ACHN (cell line): ENCODE results near the gene NUFIP2.
A peak's percentile ranks its signal among the peaks of the same experiment; 100 is the strongest.
"Not testable (repeated sequence)": the region's sequence is repeated elsewhere in the genome, so short reads cannot be mapped to it uniquely, and the experiment has no call there.

ENCODE experiments used
- DNase-seq: peaks from one replicate; pipeline ENCODE4 v3.0.0-alpha.2; 2015
- in situ Hi-C: cut with HindIII; loops from 2 replicates; pipeline ENCODE4 v1.10.0; 2017; ENCODE audit warnings: low sequenced_read_pairs, low pct_ligation_motif_present, low pct_unique_long_range_greater_than_20kb

Gene NUFIP2

GRCh38 chr17:29283961-29284360, 10.0 kb downstream of the NUFIP2 start:
- no peak for DNase-seq
- in situ Hi-C loops, result no loop called here

- in situ Hi-C loops, result no loop called here
- no peak for DNase-seq
Measured at GRCh38 chr17:29283496-29283895, 10.5 kb downstream of the NUFIP2 start.

- no peak for DNase-seq
- in situ Hi-C loops, result no loop called here
Measured at GRCh38 chr17:29279397-29280070, 14.4 kb downstream of the NUFIP2 start.

- no peak for DNase-seq
- in situ Hi-C loops, result no loop called here
Measured at GRCh38 chr17:29278692-29279091, 15.3 kb downstream of the NUFIP2 start.

- in situ Hi-C loops, result no loop called here
Measured at GRCh38 chr17:29273924-29274323, 20.0 kb downstream of the NUFIP2 start.

GRCh38 chr17:29271980-29272379, 22.0 kb downstream of the NUFIP2 start:
- in situ Hi-C loops, result not testable (repeated sequence)

More at GRCh38 chr17:29273924-29274323, 20.0 kb downstream of the NUFIP2 start:
- DNase-seq, result no peak

GRCh38 chr17:29263916-29264315, 30.0 kb downstream of the NUFIP2 start:
- no peak for DNase-seq
- in situ Hi-C loops, result no loop called here

More at GRCh38 chr17:29271980-29272379, 22.0 kb downstream of the NUFIP2 start:
- DNase-seq, result not testable (repeated sequence)

- DNase-seq, result no peak
- in situ Hi-C loops, result no loop called here
Measured at GRCh38 chr17:29257756-29258155, 36.2 kb downstream of the NUFIP2 start.

- DNase-seq, result no peak
- in situ Hi-C loops, result no loop called here
Measured at GRCh38 chr17:29256735-29257466, 37.0 kb downstream of the NUFIP2 start.

- no peak for DNase-seq
Measured at GRCh38 chr17:29255926-29256522, 37.9 kb downstream of the NUFIP2 start.

GRCh38 chr17:29253037-29253436, 40.9 kb downstream of the NUFIP2 start:
- in situ Hi-C loops, result no loop called here
- DNase-seq, result no peak

More at GRCh38 chr17:29255926-29256522, 37.9 kb downstream of the NUFIP2 start:
- in situ Hi-C loops, result no loop called here

- peak; percentile 56 for DNase-seq
- in situ Hi-C loops, result no loop called here
Measured at GRCh38 chr17:29252101-29252791, 41.7 kb downstream of the NUFIP2 start.

- in situ Hi-C loops, result no loop called here
- no peak for DNase-seq
Measured at GRCh38 chr17:29251184-29251583, 42.8 kb downstream of the NUFIP2 start.

GRCh38 chr17:29250666-29251065, 43.3 kb downstream of the NUFIP2 start:
- in situ Hi-C loops, result no loop called here
- peak; percentile 82 for DNase-seq

- in situ Hi-C loops, result no loop called here
- DNase-seq, result no peak
Measured at GRCh38 chr17:29248845-29249244, 45.1 kb downstream of the NUFIP2 start.

GRCh38 chr17:29247219-29247618, 46.7 kb downstream of the NUFIP2 start:
- DNase-seq, result no peak
- in situ Hi-C loops, result no loop called here

GRCh38 chr17:29246628-29247027, 47.3 kb downstream of the NUFIP2 start, which contains the start of gene CRYBA1:
CRYBA1 (plus strand) TSS chr17:29246859; CDS start chr17:29246864, 5 bp downstream.
- in situ Hi-C loops, result no loop called here
- DNase-seq, result no peak

- no peak for DNase-seq
- in situ Hi-C loops, result no loop called here
Measured at GRCh38 chr17:29245401-29245800, 48.5 kb downstream of the NUFIP2 start.

- in situ Hi-C loops, result no loop called here
- DNase-seq, result peak; percentile 57
Measured at GRCh38 chr17:29243792-29244191, 50.2 kb downstream of the NUFIP2 start.
